ENCODE results near the gene STARD13.
A peak's percentile ranks its signal among the peaks of the same experiment; 100 is the strongest.

The STARD13 gene

DNA sequence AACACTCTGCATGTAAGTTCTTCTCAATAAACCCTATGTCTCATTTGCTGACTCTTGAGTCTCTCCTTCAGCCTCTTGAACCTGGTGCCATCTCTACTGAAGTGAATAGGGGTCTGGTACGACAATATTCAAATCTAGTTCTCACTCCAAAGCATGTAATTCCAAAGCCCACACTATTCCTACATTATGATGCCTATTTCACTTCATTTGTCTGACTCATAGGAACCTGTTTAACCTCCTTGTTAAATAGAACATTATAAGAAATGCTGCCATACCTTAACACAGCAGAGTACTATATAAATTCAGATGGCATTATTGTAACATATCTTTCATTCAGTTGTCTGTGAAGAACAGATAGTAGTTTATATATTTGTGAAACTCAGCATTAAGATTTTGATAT, 67.1 kb downstream of the STARD13 start:
- DNase-seq (ENCODE audit: low read depth): no peak
- H3K4me3 ChIP-seq (replicated peaks; ENCODE audit: low read depth, low read length): no peak overlapping the region
- TF ChIP-seq, protein P1, sequence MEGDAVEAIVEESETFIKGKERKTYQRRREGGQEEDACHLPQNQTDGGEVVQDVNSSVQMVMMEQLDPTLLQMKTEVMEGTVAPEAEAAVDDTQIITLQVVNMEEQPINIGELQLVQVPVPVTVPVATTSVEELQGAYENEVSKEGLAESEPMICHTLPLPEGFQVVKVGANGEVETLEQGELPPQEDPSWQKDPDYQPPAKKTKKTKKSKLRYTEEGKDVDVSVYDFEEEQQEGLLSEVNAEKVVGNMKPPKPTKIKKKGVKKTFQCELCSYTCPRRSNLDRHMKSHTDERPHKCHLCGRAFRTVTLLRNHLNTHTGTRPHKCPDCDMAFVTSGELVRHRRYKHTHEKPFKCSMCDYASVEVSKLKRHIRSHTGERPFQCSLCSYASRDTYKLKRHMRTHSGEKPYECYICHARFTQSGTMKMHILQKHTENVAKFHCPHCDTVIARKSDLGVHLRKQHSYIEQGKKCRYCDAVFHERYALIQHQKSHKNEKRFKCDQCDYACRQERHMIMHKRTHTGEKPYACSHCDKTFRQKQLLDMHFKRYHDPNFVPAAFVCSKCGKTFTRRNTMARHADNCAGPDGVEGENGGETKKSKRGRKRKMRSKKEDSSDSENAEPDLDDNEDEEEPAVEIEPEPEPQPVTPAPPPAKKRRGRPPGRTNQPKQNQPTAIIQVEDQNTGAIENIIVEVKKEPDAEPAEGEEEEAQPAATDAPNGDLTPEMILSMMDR (IDR thresholded peaks at IDR 0.05; ENCODE audit: low read length, missing control alignments): no peak

DNA sequence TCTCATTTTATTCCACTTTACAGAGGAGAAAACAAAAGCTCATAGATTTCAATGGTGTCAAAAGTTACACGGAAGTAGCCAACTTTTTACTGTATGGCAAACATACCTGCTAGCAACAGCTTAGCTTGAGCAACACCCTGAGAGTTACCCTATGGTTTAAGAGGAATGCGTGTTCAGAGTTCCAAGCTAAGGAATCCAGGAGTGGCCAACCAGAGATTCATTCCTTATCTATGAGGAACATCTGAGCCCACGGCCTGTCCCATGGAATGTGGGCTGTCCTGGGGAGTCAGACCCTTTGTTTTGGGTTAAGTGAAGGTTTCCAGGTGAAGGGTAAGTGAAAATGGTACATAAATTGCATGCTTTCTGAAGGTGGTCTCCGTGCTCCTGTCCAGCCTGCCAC, 67.5 kb downstream of the STARD13 start:
- TF ChIP-seq, protein P1 (IDR thresholded peaks at IDR 0.05; ENCODE audit: low read length, missing control alignments): no peak
- no peak overlapping the region for H3K4me3 ChIP-seq (replicated peaks; ENCODE audit: low read depth, low read length)
- peak; percentile 48 for DNase-seq (ENCODE audit: low read depth)

DNA sequence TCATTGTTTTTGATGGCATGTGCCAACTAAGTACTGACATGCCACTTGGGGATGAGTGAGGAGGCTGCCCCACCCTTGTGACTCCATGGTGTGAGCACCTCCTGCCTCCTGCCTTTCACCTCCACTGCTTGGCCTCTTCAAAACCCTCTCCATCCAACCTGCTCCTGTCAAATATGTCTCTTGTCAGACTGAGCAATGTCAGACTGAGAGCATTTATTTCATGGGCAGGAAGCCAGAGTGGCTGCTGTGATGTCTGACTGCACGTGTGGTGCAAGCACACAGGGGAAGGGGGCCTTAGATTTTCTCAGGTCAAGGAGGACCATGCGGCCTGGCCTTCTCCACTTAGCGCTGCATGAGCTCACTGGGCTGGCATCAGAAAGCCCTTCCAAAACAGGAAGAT, 68.3 kb downstream of the STARD13 start:
- H3K4me3 ChIP-seq (replicated peaks; ENCODE audit: low read depth, low read length): no peak overlapping the region
- no peak for DNase-seq (ENCODE audit: low read depth)
- TF ChIP-seq, protein P1 (IDR thresholded peaks at IDR 0.05; ENCODE audit: low read length, missing control alignments): no peak

DNA sequence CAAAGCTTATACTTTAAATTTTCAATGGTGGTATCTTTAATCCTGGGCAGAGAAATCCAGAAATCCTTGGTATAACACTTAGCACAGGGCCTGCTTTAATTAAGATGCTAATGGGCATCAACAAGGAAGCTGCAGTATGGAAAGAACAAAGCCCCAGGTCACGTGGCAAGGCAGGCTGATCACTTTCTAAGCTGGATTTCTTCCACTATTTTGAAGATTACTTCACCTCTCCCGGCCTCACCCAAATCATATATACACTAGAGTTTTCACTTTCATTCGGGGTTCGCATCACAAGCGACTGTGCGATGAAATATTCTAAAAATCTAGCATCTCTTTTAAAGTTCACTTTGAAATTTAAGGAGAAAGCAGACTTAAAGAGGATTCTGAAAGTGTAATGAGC, 71.8 kb downstream of the STARD13 start:
- peak; percentile 47 for DNase-seq (ENCODE audit: low read depth)
- H3K4me3 ChIP-seq (replicated peaks; ENCODE audit: low read depth, low read length): peak overlapping the region; percentile 6
- TF ChIP-seq, protein P1 (IDR thresholded peaks at IDR 0.05; ENCODE audit: low read length, missing control alignments): no peak

DNA sequence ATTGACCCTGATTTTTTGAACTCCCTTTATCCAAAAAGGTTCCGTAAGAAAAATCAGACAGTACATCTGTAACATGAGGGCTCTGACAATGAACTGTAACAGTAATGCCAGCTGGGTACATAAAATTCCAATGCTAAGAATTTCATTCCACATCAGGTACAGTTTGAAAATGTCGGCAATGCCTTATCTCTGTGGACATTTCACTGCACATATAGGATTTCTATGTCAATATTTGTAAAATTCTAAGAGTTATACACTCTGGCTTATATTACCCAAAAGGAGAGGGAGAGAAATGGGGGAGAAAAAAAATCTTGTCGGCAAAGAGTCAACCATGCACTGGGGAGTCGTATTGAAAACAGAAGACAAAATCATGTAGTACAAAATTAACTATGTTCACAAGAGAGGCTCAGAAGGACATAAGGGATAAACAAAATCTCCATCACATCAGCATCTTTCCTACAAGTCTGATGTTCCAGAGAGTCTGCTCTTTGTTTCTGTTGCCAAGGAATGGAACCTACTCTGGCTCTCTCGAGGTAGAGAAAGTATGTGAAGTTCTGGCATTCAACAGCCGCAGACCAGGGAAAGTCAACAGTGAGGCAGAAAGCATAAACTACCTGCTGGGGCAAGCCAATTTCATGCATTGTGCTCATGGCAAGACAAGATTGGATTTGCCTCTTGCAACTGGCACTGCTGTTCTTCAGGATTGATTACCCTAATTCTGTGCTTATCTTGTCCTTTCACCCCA, 72.4 kb downstream of the STARD13 start:
- DNase-seq (ENCODE audit: low read depth): no peak
- TF ChIP-seq, protein P1 (IDR thresholded peaks at IDR 0.05; ENCODE audit: low read length, missing control alignments): no peak
- no peak overlapping the region for H3K4me3 ChIP-seq (replicated peaks; ENCODE audit: low read depth, low read length)

DNA sequence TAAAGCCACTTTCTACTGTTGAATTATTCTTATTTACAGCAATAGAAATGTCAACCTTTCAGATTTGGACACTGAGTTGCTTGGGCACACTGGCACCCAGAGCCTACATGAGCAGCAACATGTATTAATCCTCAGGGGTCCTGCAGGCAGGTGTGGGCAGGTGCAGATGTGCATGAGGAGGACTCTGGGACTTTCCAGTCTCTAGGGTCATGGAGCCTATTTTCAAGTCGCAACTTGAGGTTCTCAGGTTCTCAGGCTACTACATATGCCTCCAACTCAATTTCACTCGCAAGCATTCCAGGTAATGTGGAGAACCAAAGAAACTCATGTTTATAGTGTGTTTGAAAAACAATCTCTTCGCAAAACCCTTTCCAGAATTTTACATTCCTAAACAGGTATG, 73.2 kb downstream of the STARD13 start:
- no peak overlapping the region for H3K4me3 ChIP-seq (replicated peaks; ENCODE audit: low read depth, low read length)
- DNase-seq (ENCODE audit: low read depth): no peak
- TF ChIP-seq, protein P1 (IDR thresholded peaks at IDR 0.05; ENCODE audit: low read length, missing control alignments): no peak

DNA sequence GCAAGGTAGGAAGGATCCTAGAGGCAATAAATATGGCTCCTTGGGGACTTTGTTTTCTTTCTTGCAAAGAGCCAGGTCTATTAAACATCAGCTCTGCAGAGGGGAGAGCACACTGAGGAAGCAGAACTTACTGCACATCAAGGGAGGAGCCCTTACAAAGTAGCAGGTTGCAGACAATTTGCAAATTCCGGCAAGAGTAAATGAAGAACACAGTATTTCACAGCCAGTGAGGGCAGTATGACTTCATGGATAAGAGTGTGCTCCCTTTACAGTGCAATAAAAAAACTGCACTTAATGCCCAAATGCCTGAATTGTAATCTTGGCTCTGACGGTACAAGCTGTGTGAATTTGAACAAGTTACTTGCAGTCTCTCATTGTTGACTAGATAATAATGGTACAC, 75.5 kb downstream of the STARD13 start:
- TF ChIP-seq, protein P1 (IDR thresholded peaks at IDR 0.05; ENCODE audit: low read length, missing control alignments): no peak
- H3K4me3 ChIP-seq (replicated peaks; ENCODE audit: low read depth, low read length): no peak overlapping the region
- no peak for DNase-seq (ENCODE audit: low read depth)

Measured in fibroblast of pulmonary artery (primary cell).